IMR-90 (cell line): ENCODE measurements around the gene NEUROD2. TPM values are rescaled to one million over a fixed set of nuclear protein-coding genes. Genes with fewer than 3 reads are reported as not detected.

Source experiments
- ATAC-seq: fragments of 200-7000 bp; cut with Tn5 transposase; 2 replicates; pipeline ENCODE4 v1.9.1; 2020; ENCODE audit warnings: low read depth, mild to moderate bottlenecking, moderate library complexity
- BruUV-seq: library from RNA; stranded (reverse); fragments of 400-500 nt; replicated peaks from 2 replicates; lab custom pipeline; 2021; lab: Mats Ljungman, UMichigan
- CTCF ChIA-PET: fragments of 300-600 bp; formaldehyde crosslinking; extraction: SDS; loops from one replicate; lab custom pipeline; 2021; ENCODE audit warnings: antibody characterized with exemption; lab: Yijun Ruan, JAX
- POLR2A ChIA-PET: fragments of 300-600 bp; sonication (Branson Sonifier 250); formaldehyde crosslinking; loops from one replicate; lab custom pipeline; 2022; ENCODE audit warnings: antibody characterized with exemption; ENCODE audit not compliant: unreplicated experiment; lab: Charles Lee
- DNase-seq: peaks from one replicate; pipeline ENCODE4 v3.0.0; 2013
- H2AFZ ChIP-seq: replicated peaks from 2 replicates; pipeline ENCODE3; 2013; ENCODE audit warnings: low read length, mild to moderate bottlenecking; ENCODE audit not compliant: poor library complexity
- H2AK5ac ChIP-seq: 2 replicates; pipeline ENCODE4 v1.6.1; 2013; ENCODE audit warnings: low read depth, low read length, inconsistent platforms
- H2AK9ac ChIP-seq: replicated peaks from 2 replicates; pipeline ENCODE3; 2013; ENCODE audit warnings: mild to moderate bottlenecking, low read depth, low read length, moderate library complexity; ENCODE audit not compliant: poor library complexity
- H2BK120ac ChIP-seq: 2 replicates; pipeline ENCODE4 v1.6.1; 2013; ENCODE audit warnings: low read depth, low read length, inconsistent platforms
- H2BK15ac ChIP-seq: 3 replicates; pipeline ENCODE4 v1.6.1; 2013; ENCODE audit warnings: low read depth, low read length, inconsistent platforms
- H2BK20ac ChIP-seq: 2 replicates; pipeline ENCODE4 v1.6.1; 2013; ENCODE audit warnings: low read depth, mild to moderate bottlenecking, inconsistent platforms, low read length, moderate library complexity
- H2BK5ac ChIP-seq: 2 replicates; pipeline ENCODE4 v1.6.1; 2013; ENCODE audit warnings: mild to moderate bottlenecking, low read depth, low read length, inconsistent platforms; ENCODE audit not compliant: poor library complexity, severe bottlenecking
- H3K14ac ChIP-seq: replicated peaks from 2 replicates; pipeline ENCODE4 v1.6.1; 2013; ENCODE audit warnings: low read depth, low read length, inconsistent platforms
- H3K18ac ChIP-seq: 2 replicates; pipeline ENCODE4 v1.6.1; 2013; ENCODE audit warnings: low read depth, low read length, control low read depth
- H3K23ac ChIP-seq: 2 replicates; pipeline ENCODE4 v1.6.1; 2013; ENCODE audit warnings: low read depth, low read length, inconsistent platforms
- H3K27ac ChIP-seq: 2 replicates; pipeline ENCODE4 v1.5.1; 2013; ENCODE audit warnings: mild to moderate bottlenecking, control low read depth, low read length; ENCODE audit not compliant: insufficient read depth
- H3K27me3 ChIP-seq: 2 replicates; pipeline ENCODE4 v1.6.1; 2013; ENCODE audit warnings: low read length; ENCODE audit not compliant: control insufficient read depth, insufficient read depth
- H3K36me3 ChIP-seq: 2 replicates; pipeline ENCODE4 v1.6.1; 2013; ENCODE audit warnings: low read length, mixed read lengths; ENCODE audit not compliant: control insufficient read depth, insufficient read depth
- H3K4ac ChIP-seq: 2 replicates; pipeline ENCODE4 v1.6.1; 2013; ENCODE audit warnings: low read depth, low read length, inconsistent platforms
- H3K4me1 ChIP-seq: 2 replicates; pipeline ENCODE4 v1.6.1; 2013; ENCODE audit warnings: low read length, mixed read lengths; ENCODE audit not compliant: control insufficient read depth, insufficient read depth
- H3K4me2 ChIP-seq: 2 replicates; pipeline ENCODE4 v1.6.1; 2013; ENCODE audit warnings: low read depth, mild to moderate bottlenecking, control low read depth, low read length, moderate library complexity
- H3K4me3 ChIP-seq: 2 replicates; pipeline ENCODE4 v1.5.1; 2013; ENCODE audit warnings: low read depth, mild to moderate bottlenecking, control low read depth, low read length, moderate library complexity; ENCODE audit not compliant: insufficient read depth
- H3K56ac ChIP-seq: 2 replicates; pipeline ENCODE4 v1.6.1; 2013; ENCODE audit warnings: low read length, inconsistent platforms; ENCODE audit not compliant: insufficient read depth; ENCODE audit errors: extremely low read depth
- H3K79me1 ChIP-seq, 2 experiments: 2 replicates each; pipeline ENCODE4 v1.6.1; 2013; ENCODE audit warnings: low read length in 2 of 2, inconsistent platforms in 1 of 2, low read depth in 1 of 2
- H3K9ac ChIP-seq: 2 replicates; pipeline ENCODE4 v1.6.1; 2013; ENCODE audit warnings: low read depth, low read length, control low read depth
- H3K9me1 ChIP-seq: 2 replicates; pipeline ENCODE4 v1.6.1; 2013; ENCODE audit warnings: low read length, inconsistent platforms; ENCODE audit not compliant: insufficient read depth
- H3K9me3 ChIP-seq: 2 replicates; pipeline ENCODE4 v1.6.1; 2013; ENCODE audit warnings: low read length; ENCODE audit not compliant: control insufficient read depth, insufficient read depth
- H4K20me1 ChIP-seq: 2 replicates; pipeline ENCODE4 v1.6.1; 2013; ENCODE audit warnings: low read length, inconsistent platforms; ENCODE audit not compliant: insufficient read depth
- H4K5ac ChIP-seq: 2 replicates; pipeline ENCODE4 v1.6.1; 2013; ENCODE audit warnings: mild to moderate bottlenecking, low read depth, low read length, control low read depth
- H4K8ac ChIP-seq, 2 experiments: 2 replicates each; pipeline ENCODE4 v1.6.1; 2013; ENCODE audit warnings: low read depth in 2 of 2, low read length in 2 of 2, control low read depth in 1 of 2, inconsistent platforms in 1 of 2
- H4K91ac ChIP-seq: 2 replicates; pipeline ENCODE4 v1.6.1; 2013; ENCODE audit warnings: low read depth, low read length, inconsistent platforms; ENCODE audit not compliant: insufficient read depth
- BHLHE40 ChIP-seq: fragments of 150-350 bp; IDR thresholded peaks from 2 replicates; pipeline ENCODE4 v1.6.1; 2016; ENCODE audit warnings: mild to moderate bottlenecking, low read depth, low read length
- CEBPB ChIP-seq: IDR thresholded peaks from 2 replicates; pipeline ENCODE4 v1.6.1; 2012; ENCODE audit warnings: low read depth, low read length, improper control_type of control experiment
- CHD1 ChIP-seq: IDR thresholded peaks from 2 replicates; pipeline ENCODE4 v1.6.1; 2012; ENCODE audit warnings: low read depth, low read length, improper control_type of control experiment
- MXI1 ChIP-seq: IDR thresholded peaks from 2 replicates; pipeline ENCODE4 v1.6.1; 2012; ENCODE audit warnings: low read depth, mild to moderate bottlenecking, low read length, moderate library complexity, borderline replicate concordance
- RAD21 ChIP-seq: IDR thresholded peaks from 2 replicates; pipeline ENCODE4 v1.6.1; 2012; ENCODE audit warnings: low read length, improper control_type of control experiment
- RFX5 ChIP-seq: IDR thresholded peaks from 2 replicates; pipeline ENCODE4 v1.8.0; 2012; ENCODE audit warnings: low read depth, mild to moderate bottlenecking, low read length, moderate library complexity
- SMC3 ChIP-seq: fragments of 150-350 bp; IDR thresholded peaks from 2 replicates; pipeline ENCODE4 v1.6.1; 2016; ENCODE audit warnings: low read depth, mild to moderate bottlenecking, antibody characterized with exemption, low read length, moderate library complexity
- WGBS, 2 experiments: methylation state at CpG; one replicate each; pipeline versions ENCODE4 v1.1.5 to v1.1.7; 2013; ENCODE audit warnings: missing lambda C conversion rate in 2 of 2; ENCODE audit not compliant: insufficient read length in 1 of 2; ENCODE audit errors: extremely low coverage in 2 of 2; 5-methylcytosine and 5-hydroxymethylcytosine counted together
- dilution Hi-C: fragments of 300-500 bp; cut with HindIII; formaldehyde crosslinking; loops from one replicate; pipeline ENCODE4 v1.14.3; 2018; ENCODE audit warnings: low sequenced_read_pairs; ENCODE audit not compliant: unreplicated experiment
- in situ Hi-C: fragments of 300-500 bp; cut with MboI; formaldehyde crosslinking; loops from 3 replicates; pipeline ENCODE4 v1.14.3; 2019; ENCODE audit warnings: low sequenced_read_pairs, inconsistent platforms, mixed read lengths
- intact Hi-C: fragments of 100-400 bp; cut with micrococcal nuclease; formaldehyde crosslinking; loops from 2 replicates; pipeline ENCODE4 v1.10.0; 2022
- polyA plus RNA-seq, 3 experiments: library from polyadenylated mRNA; depleted of rRNA; stranded (reverse); fragments of >200 nt; gene quantifications; 2 replicates each; pipeline ENCODE4 v1.2.3, GENCODE V29; 2012; ENCODE audit warnings: low replicate concordance in 1 of 3
- total RNA-seq: library from RNA; depleted of rRNA; stranded (reverse); fragments of >200 nt; gene quantifications from 2 replicates; pipeline ENCODE4 v1.2.3, GENCODE V29; 2012
- TF ChIP-seq, protein P1 (sequence below): fragments of 150-350 bp; IDR thresholded peaks from 2 replicates; pipeline ENCODE4 v1.6.1; 2017; ENCODE audit warnings: mild to moderate bottlenecking, antibody characterized with exemption, low read length, low read depth
- TF ChIP-seq, protein P2 (sequence below): fragments of 150-350 bp; IDR thresholded peaks from 2 replicates; pipeline ENCODE4 v1.6.1; 2016; ENCODE audit warnings: low read depth, mild to moderate bottlenecking, low read length, moderate library complexity, borderline replicate concordance

NEUROD2 gene
- total and polyA plus RNA-seq, 2 of the 4 experiments (the other 2 are of a cell fraction), result not detected

DNA sequence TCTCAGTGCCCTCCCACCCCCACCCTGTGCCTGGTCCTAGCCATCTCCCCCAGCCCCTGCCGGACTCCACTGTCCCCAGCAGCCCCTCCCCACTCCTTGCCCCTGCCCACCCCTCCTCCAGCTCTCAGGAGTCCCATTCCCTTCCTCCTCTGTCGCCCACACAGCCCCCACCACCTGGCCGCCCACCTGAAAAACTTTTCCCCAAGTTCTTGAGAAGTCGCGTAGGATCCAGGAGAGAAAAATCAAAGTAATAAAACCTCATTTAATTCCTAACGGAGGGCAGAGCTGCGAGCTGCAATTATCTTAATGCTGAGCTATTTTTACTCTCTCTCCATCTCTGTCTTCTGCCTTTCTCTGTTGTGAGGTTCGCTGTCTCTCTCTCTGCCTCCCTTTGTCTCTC, 16.6 kb upstream of the NEUROD2 start:
- H2BK5ac ChIP-seq, result no peak overlapping the region
- H2AK5ac ChIP-seq, result no peak overlapping the region
- peaks cover 61% of the 10 kb centered on the region for H3K27me3 ChIP-seq
- ATAC-seq (no peak), DNase-seq (no peak)
- H3K9ac ChIP-seq, result no peak overlapping the region
- no peaks in the 10 kb centered on the region for H3K36me3 ChIP-seq
- no peak overlapping the region for H3K18ac ChIP-seq
- H2BK15ac ChIP-seq, result no peak overlapping the region
- H4K5ac ChIP-seq, result no peak overlapping the region
- no peaks in the 10 kb centered on the region for H3K79me1 ChIP-seq
- H2AFZ ChIP-seq, result no peak overlapping the region
- H4K20me1 ChIP-seq, result no peaks in the 10 kb centered on the region
- TF ChIP-seq, protein P1, sequence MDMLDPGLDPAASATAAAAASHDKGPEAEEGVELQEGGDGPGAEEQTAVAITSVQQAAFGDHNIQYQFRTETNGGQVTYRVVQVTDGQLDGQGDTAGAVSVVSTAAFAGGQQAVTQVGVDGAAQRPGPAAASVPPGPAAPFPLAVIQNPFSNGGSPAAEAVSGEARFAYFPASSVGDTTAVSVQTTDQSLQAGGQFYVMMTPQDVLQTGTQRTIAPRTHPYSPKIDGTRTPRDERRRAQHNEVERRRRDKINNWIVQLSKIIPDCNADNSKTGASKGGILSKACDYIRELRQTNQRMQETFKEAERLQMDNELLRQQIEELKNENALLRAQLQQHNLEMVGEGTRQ, result no peak
- no peak for TF ChIP-seq RFX5
- no peak for TF ChIP-seq SMC3
- no peak for TF ChIP-seq CEBPB
- no peak for TF ChIP-seq RAD21
- TF ChIP-seq BHLHE40, result no peak
- no peak for TF ChIP-seq CHD1
- TF ChIP-seq, protein P2, sequence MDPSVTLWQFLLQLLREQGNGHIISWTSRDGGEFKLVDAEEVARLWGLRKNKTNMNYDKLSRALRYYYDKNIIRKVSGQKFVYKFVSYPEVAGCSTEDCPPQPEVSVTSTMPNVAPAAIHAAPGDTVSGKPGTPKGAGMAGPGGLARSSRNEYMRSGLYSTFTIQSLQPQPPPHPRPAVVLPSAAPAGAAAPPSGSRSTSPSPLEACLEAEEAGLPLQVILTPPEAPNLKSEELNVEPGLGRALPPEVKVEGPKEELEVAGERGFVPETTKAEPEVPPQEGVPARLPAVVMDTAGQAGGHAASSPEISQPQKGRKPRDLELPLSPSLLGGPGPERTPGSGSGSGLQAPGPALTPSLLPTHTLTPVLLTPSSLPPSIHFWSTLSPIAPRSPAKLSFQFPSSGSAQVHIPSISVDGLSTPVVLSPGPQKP, result no peak
- TF ChIP-seq MXI1, result no peak
- H3K9me1 ChIP-seq, result no peaks in the 10 kb centered on the region
- no peak overlapping the region for H3K4me2 ChIP-seq
- H3K9me3 ChIP-seq, result no peaks in the 10 kb centered on the region
- no peak overlapping the region for H4K91ac ChIP-seq
- 65% methylated on average over 4 of the region's 8 CpGs; no CpG with 5 or more reads in 1 of the 2 experiments for WGBS, 2 experiments
- H2BK120ac ChIP-seq, result no peak overlapping the region
- no peak overlapping the region for H4K8ac ChIP-seq
- no peak overlapping the region for H3K23ac ChIP-seq
- H3K56ac ChIP-seq, result no peak overlapping the region
- no peak overlapping the region for H3K4me3 ChIP-seq
- H3K4me1 ChIP-seq, result peaks cover 3% of the 10 kb centered on the region; the same call in 1 of the 2 replicates
- H2AK9ac ChIP-seq, result no peak overlapping the region
- no peak overlapping the region for H2BK20ac ChIP-seq
- dilution Hi-C loops (no loop called here), in situ Hi-C loops (loop anchor here (5.0 kb wide), 1 partner anchor 82 kb away; no protein-coding TSS in a partner anchor), intact Hi-C loops (loop anchor here (10.0 kb wide), 1 partner anchor 360 kb away; the partner anchor contains the start of gene PSMD3)
- H3K14ac ChIP-seq, result no peak overlapping the region
- BruUV-seq, result no TSS peak
- no peak overlapping the region for H3K4ac ChIP-seq
- H3K27ac ChIP-seq, result no peak overlapping the region
- CTCF ChIA-PET, result no interaction called here
- POLR2A ChIA-PET, result no interaction called here
